ENCODE results near the gene NEB. TPM values are rescaled to one million over a fixed set of nuclear protein-coding genes. Genes with fewer than 3 reads are reported as not detected.

The NEB gene
- total and polyA plus RNA-seq, 2 of the 4 experiments (the other 2 are of a cell fraction): under 0.01 TPM; not detected in 1

GRCh38 chr2:151478011-151478410 is 256.3 kb downstream of the NEB start:
- Histone ChIP-seq H3K56ac (ENCODE audit: extremely low read depth, insufficient read depth, low read length) (no peak overlapping the region), H2BK5ac (ENCODE audit: low read depth, low read length, poor library complexity, severe bottlenecking) (no peak overlapping the region), H4K5ac (ENCODE audit: low read depth, low read length) (no peak overlapping the region), H3K9me1 (ENCODE audit: insufficient read depth, low read length) (no peaks in the 10 kb centered on the region), H2BK15ac (ENCODE audit: low read depth, low read length) (no peak overlapping the region), H2AFZ (replicated peaks; ENCODE audit: low read length, poor library complexity) (no peak overlapping the region), H4K8ac (ENCODE audit: low read depth in 2 of 2, low read length in 2 of 2) (no peak overlapping the region), H2BK20ac (ENCODE audit: low read depth, low read length) (no peak overlapping the region), H3K27ac (ENCODE audit: insufficient read depth, low read length) (no peak overlapping the region), H3K27me3 (ENCODE audit: control insufficient read depth, insufficient read depth, low read length) (no peaks in the 10 kb centered on the region), H3K4me2 (ENCODE audit: low read depth, low read length) (no peak overlapping the region), H2AK5ac (ENCODE audit: low read depth, low read length) (no peak overlapping the region), H3K36me3 (ENCODE audit: control insufficient read depth, insufficient read depth, low read length) (peaks cover 16% of the 10 kb centered on the region; the same call in 1 of the 2 replicates), H3K14ac (replicated peaks; ENCODE audit: low read depth, low read length) (no peak overlapping the region), H4K91ac (ENCODE audit: insufficient read depth, low read depth, low read length) (no peak overlapping the region), H2BK120ac (ENCODE audit: low read depth, low read length) (no peak overlapping the region), H3K9ac (ENCODE audit: low read depth, low read length) (no peak overlapping the region), H3K9me3 (ENCODE audit: control insufficient read depth, insufficient read depth, low read length) (no peaks in the 10 kb centered on the region), H4K20me1 (ENCODE audit: insufficient read depth, low read length) (no peaks in the 10 kb centered on the region), H3K79me1 (ENCODE audit: low read depth in 1 of 2, low read length in 2 of 2) (peaks cover 4 to 6% of the 10 kb centered on the region in 2 experiments; a peak in 2 of 4 replicates), H2AK9ac (replicated peaks; ENCODE audit: low read depth, low read length, poor library complexity) (no peak overlapping the region), H3K4ac (ENCODE audit: low read depth, low read length) (no peak overlapping the region), H3K4me3 (ENCODE audit: insufficient read depth, low read depth, low read length) (no peak overlapping the region), H3K23ac (ENCODE audit: low read depth, low read length) (no peak overlapping the region), H3K4me1 (ENCODE audit: control insufficient read depth, insufficient read depth, low read length) (no peaks in the 10 kb centered on the region; the same call in 1 of the 2 replicates), H3K18ac (ENCODE audit: low read depth, low read length) (no peak overlapping the region)
- WGBS, 2 experiments (ENCODE audit: extremely low coverage in 2 of 2, insufficient read length in 1 of 2): 100% methylated on average over 1 of the region's 4 CpGs; no CpG with 5 or more reads in 1 of the 2 experiments
- no TSS peak for BruUV-seq (replicated peaks)
- TF ChIP-seq MXI1 (IDR thresholded peaks at IDR 0.05; ENCODE audit: borderline replicate concordance, low read depth, low read length) (no peak), RFX5 (IDR thresholded peaks at IDR 0.05; ENCODE audit: low read depth, low read length) (no peak), CHD1 (IDR thresholded peaks at IDR 0.05; ENCODE audit: low read depth, low read length) (no peak), BHLHE40 (IDR thresholded peaks at IDR 0.05; ENCODE audit: low read depth, low read length) (no peak), MAFK (IDR thresholded peaks at IDR 0.05; ENCODE audit: low read depth, low read length) (no peak), SMC3 (IDR thresholded peaks at IDR 0.05; ENCODE audit: low read depth, low read length) (no peak), CEBPB (IDR thresholded peaks at IDR 0.05; ENCODE audit: low read depth, low read length) (no peak)
- DNase-seq (peak; percentile 72), ATAC-seq (ENCODE audit: low read depth) (no peak; the same call in 1 of the 2 replicates)
- intact Hi-C loops (cut with micrococcal nuclease): no loop called here
- in situ Hi-C loops (cut with MboI; ENCODE audit: low sequenced_read_pairs): no loop called here
- CTCF ChIA-PET: interaction anchor here (0.7 kb wide), 1 partner anchor 23 kb away, joined by 5 read pairs; no protein-coding TSS in a partner anchor
- POLR2A ChIA-PET (ENCODE audit: unreplicated experiment): interaction anchor here (0.6 kb wide), 2 partner anchors 9 to 36 kb away, joined by 3 to 4 read pairs; no protein-coding TSS in a partner anchor
- dilution Hi-C loops (cut with HindIII; ENCODE audit: low sequenced_read_pairs, unreplicated experiment): no loop called here

All from IMR-90 (cell line).